ENCODE data around the gene CAMTA1. TPM values are rescaled to one million over a fixed set of nuclear protein-coding genes. Genes with fewer than 3 reads are reported as not detected.

Gene CAMTA1
- total RNA-seq, 1 experiment from 2014 or later, result 50.3 TPM

- BruUV-seq (replicated peaks), result no TSS peak
- H3K4me3 Mint-ChIP-seq (ENCODE audit: low read depth, unreplicated experiment), result no peak overlapping the region
- peaks cover 5% of the 10 kb centered on the region for H3K9me3 Mint-ChIP-seq (ENCODE audit: low read depth, unreplicated experiment)
- DNase-seq, result no peak
- H3K4me1 Mint-ChIP-seq (ENCODE audit: low read depth, unreplicated experiment), result no peaks in the 10 kb centered on the region
- H3K27ac Mint-ChIP-seq (ENCODE audit: unreplicated experiment), result no peak overlapping the region
- no peaks in the 10 kb centered on the region for H3K27me3 Mint-ChIP-seq (ENCODE audit: unreplicated experiment)
- H3K36me3 Mint-ChIP-seq (ENCODE audit: insufficient read depth, unreplicated experiment), result peaks cover 9% of the 10 kb centered on the region
- peak; percentile 45 for TF ChIP-seq CTCF (IDR thresholded peaks at IDR 0.05; ENCODE audit: unreplicated experiment)
- CTCF ChIA-PET, result interaction anchor here (0.6 to 1.0 kb wide), 8 partner anchors 11 to 458 kb away, joined by 3 to 8 read pairs (median 4); no protein-coding TSS in a partner anchor
- intact Hi-C loops (cut with micrococcal nuclease; ENCODE audit: unreplicated experiment), result loop anchor here (1.0 kb wide), 1 partner anchor 94 kb away; no protein-coding TSS in a partner anchor
These were observed 1023.1 kb downstream of the CAMTA1 start for GRCh38 chr1:7808253-7808844.

GRCh38 chr1:7809742-7810141, 1024.5 kb downstream of the CAMTA1 start:
- Mint-ChIP-seq H3K9me3 (ENCODE audit: low read depth, unreplicated experiment) (peaks cover 6% of the 10 kb centered on the region), H3K27me3 (ENCODE audit: unreplicated experiment) (no peaks in the 10 kb centered on the region), H3K36me3 (ENCODE audit: insufficient read depth, unreplicated experiment) (peaks cover 4% of the 10 kb centered on the region), H3K4me3 (ENCODE audit: low read depth, unreplicated experiment) (no peak overlapping the region), H3K27ac (ENCODE audit: unreplicated experiment) (no peak overlapping the region), H3K4me1 (ENCODE audit: low read depth, unreplicated experiment) (no peaks in the 10 kb centered on the region)
- intact Hi-C loops (cut with micrococcal nuclease; ENCODE audit: unreplicated experiment), result no loop called here
- TF ChIP-seq CTCF (IDR thresholded peaks at IDR 0.05; ENCODE audit: unreplicated experiment), result no peak
- CTCF ChIA-PET, result no interaction called here
- no peak for DNase-seq
- BruUV-seq (replicated peaks), result no TSS peak

GRCh38 chr1:7810395-7810794, 1025.1 kb downstream of the CAMTA1 start:
- Mint-ChIP-seq H3K4me1 (ENCODE audit: low read depth, unreplicated experiment) (no peaks in the 10 kb centered on the region), H3K4me3 (ENCODE audit: low read depth, unreplicated experiment) (no peak overlapping the region), H3K36me3 (ENCODE audit: insufficient read depth, unreplicated experiment) (peaks cover 3% of the 10 kb centered on the region), H3K27me3 (ENCODE audit: unreplicated experiment) (no peaks in the 10 kb centered on the region), H3K27ac (ENCODE audit: unreplicated experiment) (no peak overlapping the region), H3K9me3 (ENCODE audit: low read depth, unreplicated experiment) (peaks cover 6% of the 10 kb centered on the region)
- TF ChIP-seq CTCF (IDR thresholded peaks at IDR 0.05; ENCODE audit: unreplicated experiment), result no peak
- CTCF ChIA-PET, result no interaction called here
- no peak for DNase-seq
- intact Hi-C loops (cut with micrococcal nuclease; ENCODE audit: unreplicated experiment), result no loop called here
- BruUV-seq (replicated peaks), result no TSS peak

GRCh38 chr1:7811476-7811875, 1026.2 kb downstream of the CAMTA1 start:
- Mint-ChIP-seq H3K27me3 (ENCODE audit: unreplicated experiment) (no peaks in the 10 kb centered on the region), H3K4me1 (ENCODE audit: low read depth, unreplicated experiment) (no peaks in the 10 kb centered on the region), H3K36me3 (ENCODE audit: insufficient read depth, unreplicated experiment) (peaks cover 3% of the 10 kb centered on the region), H3K4me3 (ENCODE audit: low read depth, unreplicated experiment) (no peak overlapping the region), H3K27ac (ENCODE audit: unreplicated experiment) (no peak overlapping the region), H3K9me3 (ENCODE audit: low read depth, unreplicated experiment) (peaks cover 6% of the 10 kb centered on the region)
- no peak for TF ChIP-seq CTCF (IDR thresholded peaks at IDR 0.05; ENCODE audit: unreplicated experiment)
- intact Hi-C loops (cut with micrococcal nuclease; ENCODE audit: unreplicated experiment), result no loop called here
- BruUV-seq (replicated peaks), result no TSS peak
- DNase-seq, result no peak
- CTCF ChIA-PET, result no interaction called here
